Measurements from ENCODE around the gene MAPRE2.
"Not testable (repeated sequence)": the region's sequence is repeated elsewhere in the genome, so short reads cannot be mapped to it uniquely, and the experiment has no call there.

Gene MAPRE2

GRCh38 chr18:35099911-35100310 is 58.7 kb downstream of the MAPRE2 start:
- H3K4me3 ChIP-seq (ENCODE audit: low read depth, low read length), result no peak overlapping the region
- TF ChIP-seq CTCF (IDR thresholded peaks at IDR 0.05; ENCODE audit: borderline replicate concordance, insufficient read depth, low read depth, low read length), result no peak

GRCh38 chr18:35104391-35105051 is 63.3 kb downstream of the MAPRE2 start:
- no peak overlapping the region for H3K4me3 ChIP-seq (ENCODE audit: low read depth, low read length)
- no peak for TF ChIP-seq CTCF (IDR thresholded peaks at IDR 0.05; ENCODE audit: borderline replicate concordance, insufficient read depth, low read depth, low read length)

- no peak overlapping the region for H3K4me3 ChIP-seq (ENCODE audit: low read depth, low read length)
- TF ChIP-seq CTCF (IDR thresholded peaks at IDR 0.05; ENCODE audit: borderline replicate concordance, insufficient read depth, low read depth, low read length), result no peak
These were observed 65.0 kb downstream of the MAPRE2 start for GRCh38 chr18:35106013-35106844.

- no peak for TF ChIP-seq CTCF (IDR thresholded peaks at IDR 0.05; ENCODE audit: borderline replicate concordance, insufficient read depth, low read depth, low read length)
- H3K4me3 ChIP-seq (ENCODE audit: low read depth, low read length), result no peak overlapping the region
These were observed 65.6 kb downstream of the MAPRE2 start for GRCh38 chr18:35106845-35107148.

GRCh38 chr18:35107216-35107615 is 66.0 kb downstream of the MAPRE2 start:
- no peak overlapping the region for H3K4me3 ChIP-seq (ENCODE audit: low read depth, low read length)
- no peak for TF ChIP-seq CTCF (IDR thresholded peaks at IDR 0.05; ENCODE audit: borderline replicate concordance, insufficient read depth, low read depth, low read length)

- not testable (repeated sequence) for H3K4me3 ChIP-seq (ENCODE audit: low read depth, low read length)
These were observed 66.9 kb downstream of the MAPRE2 start for GRCh38 chr18:35108088-35108487.

- H3K4me3 ChIP-seq (ENCODE audit: low read depth, low read length), result no peak overlapping the region
- no peak for TF ChIP-seq CTCF (IDR thresholded peaks at IDR 0.05; ENCODE audit: borderline replicate concordance, insufficient read depth, low read depth, low read length)
These were observed 68.8 kb downstream of the MAPRE2 start for GRCh38 chr18:35110059-35110458.

All from GM12875 (cell line).